Right renal pelvis (tissue), 4 donors: ENCODE measurements around the gene MPC1L. TPM values are rescaled to one million over a fixed set of nuclear protein-coding genes. Genes with fewer than 3 reads are reported as not detected.

ENCODE experiments used
- polyA plus RNA-seq, 4 donors: library from polyadenylated mRNA; unstranded; fragments of 120-200 nt; gene quantifications; one replicate each; pipeline ENCODE4 v1.2.1, GENCODE V29; 2013; ENCODE audit not compliant: insufficient read length in 4 of 4

The MPC1L gene
- polyA plus RNA-seq, 4 donors, result not detected

Other genes starting within 250 kb of the MPC1L start
- gene ATP6AP2, start 42.5 kb upstream of the MPC1L start, polyA plus RNA-seq, result 100 to 1,000 TPM; 193 to 234 (median 230) TPM
- gene CXorf38, start 24.1 kb downstream of the MPC1L start, polyA plus RNA-seq, result 10 to 100 TPM; 10.8 to 11.8 (median 11.5) TPM
- gene MED14, start 112.1 kb downstream of the MPC1L start, polyA plus RNA-seq, result 10 to 100 TPM; 44.2 to 53.7 (median 49.5) TPM